Lower leg skin (tissue), 3 donors: Measurements from ENCODE around the gene NOP58.

ENCODE experiments used
- POLR2A ChIP-seq, 2 donors: fragments of 450-650 bp; IDR thresholded peaks; one replicate each; pipeline ENCODE4 v1.6.1; 2016 to 2017; ENCODE audit warnings: antibody characterized with exemption in 2 of 2, mild to moderate bottlenecking in 1 of 2, moderate library complexity in 1 of 2
- TF ChIP-seq, protein P1 (sequence below), 3 donors: fragments of 450-650 bp; IDR thresholded peaks; one replicate each; pipeline ENCODE4 v1.5.1; 2016; ENCODE audit warnings: antibody characterized with exemption in 3 of 3, mild to moderate bottlenecking in 3 of 3, moderate library complexity in 2 of 3

DNA sequence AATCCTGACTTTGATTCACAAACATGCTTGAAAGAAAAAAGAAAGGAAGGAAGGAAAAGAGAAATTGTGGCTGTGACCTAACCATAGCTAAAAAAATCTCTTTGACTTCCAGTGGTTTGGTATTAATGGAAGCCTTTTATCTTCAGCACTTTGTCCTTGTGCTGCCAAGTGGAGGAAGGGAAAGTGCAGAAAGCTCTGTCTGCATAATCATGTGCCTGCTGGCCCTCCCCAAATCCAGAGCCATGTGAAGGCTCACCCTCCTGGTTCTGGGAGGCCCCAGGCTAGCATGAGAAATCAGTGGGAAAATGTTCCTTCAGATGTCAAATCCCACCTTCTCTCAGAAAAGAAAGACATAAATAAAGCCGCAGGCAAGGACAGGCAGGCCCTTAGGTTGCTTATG is 62.3 kb downstream of the NOP58 start:
- TF ChIP-seq, protein P1, sequence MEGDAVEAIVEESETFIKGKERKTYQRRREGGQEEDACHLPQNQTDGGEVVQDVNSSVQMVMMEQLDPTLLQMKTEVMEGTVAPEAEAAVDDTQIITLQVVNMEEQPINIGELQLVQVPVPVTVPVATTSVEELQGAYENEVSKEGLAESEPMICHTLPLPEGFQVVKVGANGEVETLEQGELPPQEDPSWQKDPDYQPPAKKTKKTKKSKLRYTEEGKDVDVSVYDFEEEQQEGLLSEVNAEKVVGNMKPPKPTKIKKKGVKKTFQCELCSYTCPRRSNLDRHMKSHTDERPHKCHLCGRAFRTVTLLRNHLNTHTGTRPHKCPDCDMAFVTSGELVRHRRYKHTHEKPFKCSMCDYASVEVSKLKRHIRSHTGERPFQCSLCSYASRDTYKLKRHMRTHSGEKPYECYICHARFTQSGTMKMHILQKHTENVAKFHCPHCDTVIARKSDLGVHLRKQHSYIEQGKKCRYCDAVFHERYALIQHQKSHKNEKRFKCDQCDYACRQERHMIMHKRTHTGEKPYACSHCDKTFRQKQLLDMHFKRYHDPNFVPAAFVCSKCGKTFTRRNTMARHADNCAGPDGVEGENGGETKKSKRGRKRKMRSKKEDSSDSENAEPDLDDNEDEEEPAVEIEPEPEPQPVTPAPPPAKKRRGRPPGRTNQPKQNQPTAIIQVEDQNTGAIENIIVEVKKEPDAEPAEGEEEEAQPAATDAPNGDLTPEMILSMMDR (IDR thresholded peaks at IDR 0.05), result no peak
- no peak for TF ChIP-seq POLR2A (IDR thresholded peaks at IDR 0.05)
